Fibroblast of skin of left quadriceps (primary cell): ENCODE measurements around the gene BCLAF1.
"Not testable (repeated sequence)": the region's sequence is repeated elsewhere in the genome, so short reads cannot be mapped to it uniquely, and the experiment has no call there.

ENCODE experiments used
- DNase-seq, 2 experiments: peaks; one replicate each; pipeline ENCODE4 v3.0.0-alpha.2; 2013; ENCODE audit warnings: low read depth in 2 of 2

Gene BCLAF1

DNA sequence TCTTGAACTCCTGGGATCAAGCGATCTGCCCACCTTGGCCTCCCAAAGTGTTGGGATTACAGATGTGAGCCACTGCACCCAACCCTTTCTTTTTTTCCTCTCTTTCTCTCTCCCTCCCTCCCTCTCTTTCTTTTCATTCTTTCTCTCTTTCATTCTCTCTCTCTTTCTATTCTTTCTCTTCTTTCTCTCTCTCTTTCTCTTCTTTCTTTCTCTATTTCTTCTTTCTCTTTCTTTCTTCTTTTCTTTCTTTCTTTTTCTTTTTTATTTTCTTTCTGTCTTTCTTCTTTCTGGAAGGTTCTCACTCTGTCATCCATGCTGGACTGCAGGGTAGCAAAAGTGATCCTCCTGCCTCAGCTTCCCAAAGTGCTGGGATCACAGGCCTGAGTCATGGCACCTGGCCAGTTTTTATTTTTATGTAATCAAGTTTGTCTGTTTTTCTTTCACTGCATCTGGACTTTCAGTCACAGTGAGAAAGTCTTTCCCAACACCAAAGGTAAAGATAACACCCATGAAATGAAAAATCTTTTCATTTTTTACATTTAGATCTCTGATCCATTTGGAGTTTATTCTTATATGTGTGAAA is 20.2 kb upstream of the BCLAF1 start:
- no peak for DNase-seq

DNA sequence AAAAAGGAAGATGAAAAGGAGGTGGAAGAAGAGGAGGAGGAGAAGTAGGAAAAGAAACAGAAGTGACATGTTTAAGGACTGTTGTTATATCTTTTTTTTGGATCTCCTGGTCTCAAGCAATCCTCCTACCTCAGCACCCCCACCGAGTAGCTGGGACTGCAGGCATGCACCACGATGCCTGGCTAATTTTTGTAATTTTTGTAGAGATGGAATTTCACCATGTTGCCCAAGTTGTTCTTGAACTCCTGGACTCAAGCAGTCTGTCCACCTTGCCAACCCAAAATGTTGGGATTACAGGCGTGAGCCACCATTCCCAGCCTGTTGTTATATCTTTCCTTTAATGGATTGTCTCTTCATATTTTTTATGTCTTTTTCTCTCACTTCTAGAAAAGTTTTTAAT is 19.5 kb upstream of the BCLAF1 start:
- no peak for DNase-seq

DNA sequence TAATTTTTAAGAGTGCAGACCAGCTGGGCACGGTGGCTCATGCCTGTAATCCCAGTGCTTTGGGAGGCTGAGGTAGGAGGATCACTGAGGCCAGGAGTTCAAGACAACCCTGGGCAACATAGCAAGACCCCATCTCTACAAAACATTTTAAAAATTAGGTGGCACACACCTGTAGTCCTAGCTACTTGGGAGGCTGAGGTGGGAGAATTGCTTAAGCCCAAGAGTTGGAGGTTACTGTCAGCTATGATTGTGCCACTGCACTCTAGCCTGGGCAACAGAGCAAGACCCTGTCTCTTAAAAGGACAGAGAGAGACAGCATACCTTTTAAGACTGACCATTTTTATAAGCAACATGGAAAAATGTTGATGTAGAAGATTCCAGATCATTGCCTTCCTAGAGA is 18.8 kb upstream of the BCLAF1 start:
- DNase-seq = not testable (repeated sequence)

DNA sequence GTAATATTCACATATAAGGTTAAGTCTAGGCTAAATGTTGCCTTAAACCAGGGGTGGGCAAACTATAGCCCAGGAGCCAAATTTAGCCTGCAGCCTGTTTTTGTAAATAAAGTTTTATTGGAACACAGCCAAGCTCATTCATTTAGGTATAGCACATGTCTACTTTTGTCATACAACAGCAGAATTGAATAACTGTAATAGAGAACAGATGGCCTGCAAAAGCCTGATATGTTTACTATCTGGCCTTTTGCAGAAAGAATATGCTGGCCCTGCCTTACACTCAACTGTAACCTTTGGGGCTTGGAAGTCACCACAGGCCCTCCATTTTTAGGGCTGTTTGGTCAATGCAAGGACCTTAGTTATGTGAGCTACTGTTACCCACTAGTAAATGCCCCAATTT is 17.7 kb upstream of the BCLAF1 start:
- no peak for DNase-seq

DNA sequence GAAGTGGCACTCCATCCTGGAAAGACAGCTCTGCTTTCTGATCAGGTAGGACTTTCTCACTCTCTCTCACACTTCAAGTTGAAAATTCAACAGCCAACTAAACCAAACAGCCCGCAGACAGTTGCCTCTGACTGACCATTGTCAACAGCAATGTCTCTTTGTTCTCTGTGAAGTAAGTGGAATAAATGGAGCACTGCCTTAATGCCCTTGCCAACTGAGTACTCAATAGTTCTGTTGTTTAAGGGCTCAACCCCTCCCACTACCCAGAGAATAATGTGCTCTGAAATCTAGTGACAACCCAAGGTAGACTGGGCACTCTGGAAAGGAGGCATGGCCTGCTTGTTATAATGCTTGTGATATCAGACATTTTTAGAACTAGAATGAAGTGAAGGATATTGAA is 16.8 kb upstream of the BCLAF1 start:
- DNase-seq = no peak

DNA sequence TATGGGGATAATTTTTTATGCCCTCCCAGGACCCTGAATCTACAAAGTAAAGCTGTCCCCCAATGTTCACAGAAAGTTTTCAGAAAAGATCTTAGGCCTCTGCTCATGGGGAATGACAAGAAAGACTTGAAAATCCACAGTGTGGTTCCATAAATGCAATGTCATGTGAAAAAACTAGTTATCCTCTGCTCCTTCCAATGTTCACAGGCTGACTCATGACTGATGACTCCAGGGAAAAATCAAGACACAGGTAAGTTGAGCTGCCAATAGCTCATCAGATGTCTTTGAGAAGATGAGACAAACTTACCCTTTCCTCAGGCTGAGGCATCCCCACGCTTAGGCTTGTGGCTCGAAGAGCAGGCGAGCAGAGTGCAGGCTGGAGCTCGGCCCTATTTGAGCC is 14.8 kb upstream of the BCLAF1 start:
- no peak for DNase-seq

DNA sequence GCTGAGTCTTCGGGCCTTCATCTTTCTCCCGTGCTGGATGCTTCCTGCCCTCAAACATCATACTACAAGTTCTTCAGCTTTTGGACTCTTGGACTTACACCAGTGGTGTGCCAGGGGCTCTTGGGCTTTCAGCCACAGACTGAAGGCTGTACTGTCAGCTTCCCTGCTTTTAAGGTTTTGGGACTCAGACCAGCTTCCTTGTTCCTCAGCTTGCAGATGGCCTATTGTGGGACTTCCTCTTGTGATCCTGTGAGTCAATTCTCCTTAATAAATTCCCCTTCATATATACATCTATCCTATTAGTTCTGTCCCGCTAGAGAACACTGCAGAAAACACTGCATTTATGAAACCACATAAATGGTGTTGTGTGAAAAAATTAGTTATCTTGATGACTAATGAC is 13.9 kb upstream of the BCLAF1 start:
- DNase-seq = no peak

DNA sequence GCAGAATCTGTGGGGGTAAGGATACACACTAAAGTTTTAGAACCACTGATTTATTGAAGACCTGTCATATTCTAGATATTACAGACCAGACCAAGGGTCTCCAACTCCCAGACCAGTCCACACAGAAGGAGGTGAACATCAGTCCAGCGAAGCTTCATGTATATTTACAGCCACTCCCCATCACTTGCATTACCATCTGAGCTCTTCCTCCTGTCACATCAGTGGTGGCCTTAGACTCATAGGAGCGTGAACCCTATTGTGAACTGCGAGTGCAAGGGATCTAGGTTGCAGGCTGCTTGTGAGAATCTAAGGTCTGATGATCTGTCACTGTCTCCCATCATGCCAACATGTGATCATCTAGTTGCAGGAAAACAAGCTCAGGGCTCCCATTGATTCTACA is 5.0 kb upstream of the BCLAF1 start:
- DNase-seq = no peak

DNA sequence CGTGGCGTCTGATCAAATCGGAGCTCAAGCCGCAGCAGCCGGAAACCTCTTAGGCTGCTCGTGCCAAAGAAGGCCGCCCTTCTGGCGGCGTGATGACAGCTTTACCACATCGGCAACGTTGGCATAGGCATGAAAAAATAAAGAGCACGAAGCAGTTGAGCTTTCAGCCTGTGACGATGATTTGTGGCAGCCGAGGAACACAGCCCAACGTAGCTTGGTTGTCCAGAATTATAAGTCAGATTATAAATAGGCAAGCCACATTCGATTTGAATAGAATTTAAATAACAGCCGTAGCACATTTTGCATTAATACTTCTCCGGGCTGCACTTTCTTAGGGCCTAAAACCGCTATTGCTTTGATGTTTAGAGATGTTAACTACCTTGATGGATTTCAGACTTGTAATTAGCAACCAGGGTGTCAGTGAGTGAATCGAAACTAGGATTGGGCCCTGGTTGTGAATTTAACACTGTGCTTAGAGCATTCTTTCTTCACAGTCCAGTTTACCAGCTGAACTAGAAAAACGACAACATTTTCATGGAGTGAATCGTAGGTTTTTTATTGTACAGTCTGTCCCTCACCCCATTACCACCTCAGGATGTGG is 864 bp upstream of the BCLAF1 start:
- DNase-seq = peak; percentile 75 to 77

DNA sequence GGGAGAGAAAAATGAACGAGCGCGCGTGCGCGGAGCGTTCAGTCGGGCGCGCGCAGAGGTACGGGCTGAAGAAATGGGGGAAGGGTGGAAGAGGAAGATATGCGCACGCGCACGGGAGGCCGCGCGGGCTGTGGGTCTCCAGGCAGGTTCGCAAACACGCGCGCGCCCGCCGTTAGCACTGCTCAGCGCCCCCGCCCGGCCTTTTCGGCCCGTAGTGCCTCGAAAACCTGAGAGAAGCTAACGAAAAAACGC is 393 bp downstream of the BCLAF1 start:
- peak; percentile 78 for DNase-seq

DNA sequence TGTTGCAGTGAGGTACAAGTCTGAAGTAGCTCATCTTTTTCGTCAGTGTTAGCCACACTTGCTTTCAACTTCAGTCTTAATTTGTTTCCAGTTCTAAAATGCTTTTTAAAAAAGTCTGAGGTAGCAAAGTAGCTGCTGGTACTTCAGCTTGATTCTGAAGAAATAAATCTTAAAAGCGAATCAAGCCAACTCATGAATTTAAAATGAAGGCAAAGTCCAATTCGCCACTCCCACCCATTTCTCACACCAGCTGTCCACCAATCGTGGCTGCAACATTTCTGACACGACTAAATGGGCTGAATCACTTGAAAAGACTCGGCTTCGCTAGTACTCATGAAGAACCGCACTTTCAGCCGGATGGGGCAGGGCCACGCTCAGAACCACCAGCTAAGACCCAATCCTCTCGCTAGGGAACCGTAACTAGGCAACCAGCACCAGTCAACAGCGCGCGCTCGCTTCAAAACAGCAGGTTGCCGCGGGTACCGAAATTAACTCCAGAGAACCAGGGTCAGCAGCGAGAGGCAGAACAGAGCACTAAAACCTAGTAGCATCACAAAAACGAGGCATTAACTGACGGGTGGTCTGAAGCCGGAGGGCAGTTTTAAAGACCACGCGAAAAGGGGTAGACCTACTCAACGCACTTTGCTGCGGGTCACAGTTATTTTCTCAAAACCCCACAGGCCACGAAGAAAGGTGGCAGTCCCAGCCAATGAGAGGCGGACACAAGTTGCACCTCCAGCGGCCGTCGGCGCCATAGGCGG is 900 bp downstream of the BCLAF1 start:
- DNase-seq = peak; percentile 73 to 79

DNA sequence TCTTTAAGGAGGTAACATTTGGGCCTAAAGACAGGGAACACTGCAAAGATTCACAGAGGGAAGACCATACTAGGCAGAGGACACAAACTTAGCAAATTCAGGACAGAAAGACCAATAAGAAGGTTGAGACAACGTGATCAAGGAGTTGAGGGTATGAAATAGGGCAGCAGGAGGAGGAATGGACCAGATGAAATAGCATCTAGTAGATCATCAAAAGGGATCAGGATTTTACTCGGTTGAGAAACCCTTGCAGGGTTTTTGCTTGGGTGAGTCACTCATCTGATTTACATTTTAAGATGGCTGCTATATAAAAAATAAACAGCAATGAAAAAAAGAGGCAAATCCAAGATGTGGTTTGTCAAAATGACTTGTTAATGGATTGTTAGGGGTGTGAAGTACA is 4.7 kb downstream of the BCLAF1 start:
- DNase-seq = peak in 1 of 2 experiments; percentile 22

DNA sequence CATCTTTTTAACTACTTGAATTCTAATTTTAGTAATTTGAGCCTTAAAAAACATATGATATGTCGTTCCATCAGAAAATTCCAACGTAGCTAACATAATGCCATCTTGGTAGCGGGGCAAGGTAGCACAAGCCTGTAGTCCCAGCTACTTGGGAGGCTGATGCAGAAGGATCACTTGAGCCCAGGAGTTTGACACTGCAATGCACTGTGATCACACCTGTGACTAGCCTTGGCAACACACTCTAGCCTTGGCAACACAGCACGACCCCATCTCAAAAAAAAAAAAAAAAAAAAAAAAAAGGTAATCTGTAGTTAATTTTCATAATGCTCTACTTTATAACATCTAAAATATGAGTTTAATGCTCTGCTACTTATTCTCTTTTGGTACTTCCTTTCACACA is 6.7 kb downstream of the BCLAF1 start:
- DNase-seq = no peak

DNA sequence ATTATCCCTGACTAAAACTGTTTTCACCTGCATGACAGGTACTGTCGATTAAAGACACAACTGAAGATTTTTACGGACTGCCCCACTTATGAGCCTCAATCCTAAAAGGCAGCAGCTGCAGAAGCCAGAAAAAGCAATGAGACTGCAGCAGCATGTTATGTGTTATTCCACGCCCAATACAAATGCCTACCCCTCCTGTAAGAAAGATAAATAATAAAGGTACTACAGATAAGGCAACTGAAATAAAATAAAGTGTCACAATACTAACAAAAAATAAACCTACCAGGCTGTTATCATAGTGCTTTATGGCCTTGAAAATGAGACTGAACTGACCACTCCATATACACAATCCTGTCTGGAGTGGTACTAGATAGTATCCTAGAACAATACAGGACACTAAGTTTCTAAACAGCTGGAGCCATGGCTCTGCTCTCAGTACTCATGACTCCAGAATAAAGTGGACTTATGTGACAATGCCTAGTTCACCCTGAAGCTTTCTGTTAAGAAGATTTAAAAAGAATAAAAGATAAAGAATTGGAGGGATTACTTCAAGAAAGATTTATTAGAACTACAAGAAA is 9.5 kb downstream of the BCLAF1 start:
- no peak for DNase-seq

DNA sequence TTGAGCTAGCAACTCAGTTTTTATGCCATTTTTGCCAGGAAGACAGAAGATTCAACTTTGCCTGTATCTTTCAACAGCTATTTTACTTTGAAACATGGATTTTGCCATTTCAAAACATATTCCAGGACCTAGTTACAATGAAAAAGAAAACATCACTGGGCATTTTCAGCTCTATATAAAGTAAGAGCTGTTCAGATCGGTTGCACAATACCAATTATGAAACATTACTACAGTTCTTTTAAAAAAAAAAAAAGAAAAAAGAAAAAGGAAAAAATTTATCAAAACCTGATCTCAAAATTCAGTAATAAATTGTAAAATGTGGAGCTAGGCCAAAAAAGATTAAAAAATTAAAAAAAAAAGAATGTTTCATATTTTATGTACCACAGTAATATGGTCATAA is 15.6 kb downstream of the BCLAF1 start:
- no peak for DNase-seq

DNA sequence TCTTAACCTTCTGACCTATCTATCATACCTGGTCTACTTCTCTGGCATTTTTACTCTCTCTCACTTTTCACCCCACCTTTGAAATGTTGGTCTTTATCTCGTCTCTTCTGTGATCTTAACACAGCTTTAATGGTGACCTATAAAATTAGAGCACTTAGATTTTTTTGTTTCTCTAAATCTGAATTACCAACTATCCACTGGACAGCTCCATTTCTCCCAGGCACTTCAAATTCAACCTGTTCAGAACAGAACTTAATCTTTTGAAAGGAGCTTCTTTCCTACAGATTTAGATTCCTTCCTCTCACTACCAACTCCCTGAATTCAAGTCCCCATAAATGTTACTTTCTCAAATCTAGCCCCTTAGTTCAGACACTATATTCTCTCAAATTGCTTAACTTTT is 24.5 kb downstream of the BCLAF1 start:
- no peak for DNase-seq

DNA sequence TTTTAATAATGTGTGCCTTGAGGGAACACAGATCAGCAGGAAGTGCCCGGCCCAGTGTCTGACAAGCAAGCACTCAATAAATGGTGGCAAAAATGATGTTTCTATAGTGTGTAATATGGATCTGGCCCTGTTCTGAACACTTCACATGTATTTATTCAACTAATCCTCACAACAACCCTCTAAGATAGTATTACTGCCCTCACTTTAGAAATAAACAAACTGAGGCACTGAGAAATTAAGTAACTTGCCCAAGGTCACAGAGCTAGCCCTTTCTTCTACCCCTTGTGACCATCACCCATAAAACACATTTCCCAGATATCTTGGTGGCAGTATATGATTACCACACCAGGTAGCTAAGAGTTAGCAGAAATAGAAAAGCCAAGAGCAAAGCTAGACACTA is 26.7 kb downstream of the BCLAF1 start:
- no peak for DNase-seq

DNA sequence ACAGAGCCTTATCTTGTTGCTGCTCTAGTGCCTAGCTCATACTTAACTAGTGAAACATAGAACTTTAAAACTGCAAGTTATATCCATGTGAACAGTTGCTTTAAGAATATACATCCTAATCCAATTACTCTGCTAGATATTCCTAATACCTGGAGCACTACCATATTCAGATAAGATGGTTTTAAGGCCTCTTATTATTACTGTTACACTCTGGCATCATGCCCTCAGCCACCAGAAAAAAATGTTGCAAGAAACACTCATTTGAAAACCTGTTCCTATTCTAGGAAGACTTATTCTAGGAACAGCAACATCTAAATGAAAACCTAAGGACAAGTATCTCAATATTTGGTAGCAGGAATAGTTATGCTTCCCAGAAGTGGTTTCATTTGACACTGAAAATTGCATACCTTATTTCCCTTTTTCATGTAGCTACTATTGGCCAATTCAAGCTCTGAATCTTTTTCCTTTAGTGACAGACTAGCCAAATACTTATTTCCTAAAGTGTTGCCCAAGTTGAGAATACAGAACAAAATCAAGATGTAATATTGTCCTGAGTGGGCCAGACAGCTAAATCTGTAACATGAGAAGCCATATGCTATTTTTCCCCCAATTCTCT is 34.7 kb downstream of the BCLAF1 start:
- no peak for DNase-seq

DNA sequence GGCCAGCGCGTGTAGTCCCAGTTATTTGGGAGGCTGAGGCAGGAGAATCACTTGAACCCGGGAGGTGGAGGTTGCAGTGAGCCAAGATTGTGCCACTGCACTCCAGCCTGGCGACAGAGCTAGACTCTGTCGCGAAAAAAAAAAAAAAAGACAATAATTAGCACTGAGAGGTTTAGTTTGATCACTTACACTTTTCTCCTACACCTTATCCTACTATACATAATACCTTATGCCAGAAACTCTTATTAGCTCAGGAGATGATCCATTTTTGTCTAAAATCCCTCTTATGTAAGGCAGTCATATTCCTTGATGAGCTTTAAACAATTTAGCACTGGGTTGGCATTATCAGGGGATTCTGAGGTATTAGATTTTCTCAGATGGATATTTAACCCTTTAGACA is 35.9 kb downstream of the BCLAF1 start:
- no peak for DNase-seq

DNA sequence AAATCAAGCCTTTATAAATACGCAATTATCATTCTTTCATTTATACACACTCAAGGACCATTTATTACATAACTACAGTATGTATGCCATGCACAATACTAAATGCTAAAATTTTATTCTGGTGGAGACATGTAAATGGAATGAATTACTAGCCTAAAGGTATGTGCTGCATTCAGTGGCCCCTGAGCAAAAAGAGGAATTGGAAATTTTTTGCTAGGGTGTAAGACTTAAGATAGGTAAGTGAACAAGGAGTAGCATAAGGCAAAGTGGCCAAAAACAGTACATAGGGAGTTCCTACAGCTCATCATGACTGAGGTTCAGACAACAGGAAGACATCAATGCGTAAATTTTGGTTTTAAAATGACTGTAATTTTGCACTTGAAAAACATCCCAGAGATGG is 37.2 kb downstream of the BCLAF1 start:
- no peak for DNase-seq

DNA sequence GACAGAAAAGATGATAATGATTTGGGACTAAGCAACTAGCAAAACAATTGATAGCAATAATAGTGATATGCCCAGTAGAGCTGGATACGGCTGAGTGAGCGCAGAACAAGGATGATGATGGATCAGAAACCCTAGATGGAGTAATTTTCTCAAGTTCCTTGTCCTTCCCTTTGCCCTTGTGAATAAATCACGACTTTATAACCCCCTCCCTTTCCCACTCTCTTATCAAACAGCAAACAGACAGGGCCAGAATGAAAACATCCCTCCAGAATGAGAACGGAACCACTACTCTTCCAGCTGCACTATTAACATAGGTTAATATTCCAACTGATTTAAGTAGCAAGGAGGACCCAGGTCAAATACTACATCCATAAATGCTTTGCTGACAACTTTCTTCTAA is 38.3 kb downstream of the BCLAF1 start:
- DNase-seq = no peak

DNA sequence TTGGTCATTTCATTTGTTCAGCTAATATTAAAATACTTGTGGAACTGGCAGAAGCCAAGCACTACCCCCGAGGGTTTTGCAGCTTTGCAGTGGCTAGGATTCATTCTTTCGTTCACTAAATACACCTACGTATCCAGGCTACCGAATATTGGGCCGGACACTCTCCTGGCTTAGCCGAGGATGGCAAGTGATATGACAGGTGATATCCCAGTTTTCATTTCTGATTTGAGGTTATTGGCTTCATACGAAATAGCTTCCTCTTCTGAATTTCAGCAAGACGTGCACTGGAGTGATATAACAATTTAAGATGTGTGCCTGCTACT is 39.0 kb downstream of the BCLAF1 start:
- DNase-seq = no peak
